GM12873 (cell line): ENCODE results near the gene PALM3.
A peak's percentile ranks its signal among the peaks of the same experiment; 100 is the strongest.

Experiments used
- TF ChIP-seq, protein P1 (sequence below): IDR thresholded peaks from 2 replicates; pipeline ENCODE4 v1.5.1; 2012; ENCODE audit warnings: low read depth, mild to moderate bottlenecking, moderate library complexity, low read length, control low read depth; ENCODE audit not compliant: insufficient read depth; ENCODE audit errors: missing control alignments

PALM3 gene

GRCh38 chr19:14050512-14050911 is 11.4 kb downstream of the PALM3 start:
- TF ChIP-seq, protein P1, sequence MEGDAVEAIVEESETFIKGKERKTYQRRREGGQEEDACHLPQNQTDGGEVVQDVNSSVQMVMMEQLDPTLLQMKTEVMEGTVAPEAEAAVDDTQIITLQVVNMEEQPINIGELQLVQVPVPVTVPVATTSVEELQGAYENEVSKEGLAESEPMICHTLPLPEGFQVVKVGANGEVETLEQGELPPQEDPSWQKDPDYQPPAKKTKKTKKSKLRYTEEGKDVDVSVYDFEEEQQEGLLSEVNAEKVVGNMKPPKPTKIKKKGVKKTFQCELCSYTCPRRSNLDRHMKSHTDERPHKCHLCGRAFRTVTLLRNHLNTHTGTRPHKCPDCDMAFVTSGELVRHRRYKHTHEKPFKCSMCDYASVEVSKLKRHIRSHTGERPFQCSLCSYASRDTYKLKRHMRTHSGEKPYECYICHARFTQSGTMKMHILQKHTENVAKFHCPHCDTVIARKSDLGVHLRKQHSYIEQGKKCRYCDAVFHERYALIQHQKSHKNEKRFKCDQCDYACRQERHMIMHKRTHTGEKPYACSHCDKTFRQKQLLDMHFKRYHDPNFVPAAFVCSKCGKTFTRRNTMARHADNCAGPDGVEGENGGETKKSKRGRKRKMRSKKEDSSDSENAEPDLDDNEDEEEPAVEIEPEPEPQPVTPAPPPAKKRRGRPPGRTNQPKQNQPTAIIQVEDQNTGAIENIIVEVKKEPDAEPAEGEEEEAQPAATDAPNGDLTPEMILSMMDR, result no peak

DNA sequence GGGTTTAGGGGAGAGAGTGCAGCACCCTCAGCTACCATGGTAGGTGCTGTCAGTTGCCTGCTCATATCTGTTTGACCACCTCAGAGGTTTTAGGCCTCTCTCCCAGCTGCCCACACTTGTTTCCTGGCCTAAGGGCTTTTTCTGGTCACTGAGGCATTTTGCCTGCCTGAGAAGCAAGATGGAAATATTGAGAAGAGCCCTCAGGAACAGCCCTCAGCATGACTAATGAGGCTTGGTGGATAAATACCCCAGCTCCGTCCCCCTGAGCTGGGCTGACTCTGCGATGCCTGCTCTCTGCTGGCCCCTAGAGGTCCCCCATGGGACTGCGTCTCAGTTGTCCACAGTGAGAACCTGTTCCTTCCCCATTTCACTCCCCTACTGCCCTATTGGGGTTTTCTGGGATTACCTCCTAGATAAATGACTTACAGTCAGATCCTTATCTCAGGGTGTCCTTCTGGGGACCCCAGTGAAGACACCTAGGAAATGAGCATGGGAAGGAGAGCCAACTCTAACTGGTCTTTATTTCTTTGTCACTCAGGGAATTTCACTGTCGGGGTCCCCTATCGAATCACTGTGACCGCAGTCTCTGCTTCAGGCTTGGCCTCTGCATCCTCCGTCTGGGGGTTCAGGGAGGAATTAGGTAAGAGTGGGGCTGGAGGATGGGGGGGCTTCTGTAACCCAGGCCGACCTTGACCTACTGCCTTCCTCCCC is 13.3 kb downstream of the PALM3 start:
- TF ChIP-seq, protein P1, result peak; percentile 99

GRCh38 chr19:14042659-14043608 is 18.9 kb downstream of the PALM3 start:
- TF ChIP-seq, protein P1, result peak; percentile 66

- TF ChIP-seq, protein P1, result no peak
Observed at GRCh38 chr19:14039181-14039580, 22.7 kb downstream of the PALM3 start.

DNA sequence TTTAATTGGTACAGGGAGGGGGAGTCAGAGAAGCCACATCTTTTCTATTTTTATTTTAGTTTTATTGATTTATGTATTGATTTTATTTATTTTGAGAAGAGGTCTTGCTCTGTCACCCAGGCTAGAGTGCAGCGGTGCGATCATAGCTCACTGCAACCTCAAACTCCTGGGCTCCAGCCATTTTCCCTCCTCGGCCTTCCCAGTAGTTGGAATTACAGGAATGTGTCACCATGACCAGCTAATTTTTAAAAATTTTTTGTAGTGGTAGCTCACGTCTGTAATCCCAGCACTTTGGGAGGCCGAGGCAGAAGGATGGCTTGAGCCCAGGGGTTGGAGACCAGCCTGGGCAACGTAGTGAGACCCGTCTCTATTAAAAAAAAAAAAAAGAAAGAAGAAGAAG is 26.2 kb downstream of the PALM3 start:
- TF ChIP-seq, protein P1, result no peak

- TF ChIP-seq, protein P1, result peak; percentile 6
Observed at GRCh38 chr19:14035159-14035558, 26.7 kb downstream of the PALM3 start.

- TF ChIP-seq, protein P1, result no peak
Observed at GRCh38 chr19:14033946-14034345, 27.9 kb downstream of the PALM3 start.
